Right lobe of liver (tissue), 4 donors: ENCODE data around the gene LIMS1.

ENCODE experiments used
- POLR2A ChIP-seq: fragments of 450-650 bp; IDR thresholded peaks from one replicate; pipeline ENCODE4 v1.6.1; 2017; ENCODE audit warnings: antibody characterized with exemption, mild to moderate bottlenecking
- TF ChIP-seq, protein P1 (sequence below), 4 donors: fragments of 200-600 bp in 3 of 4; fragments of 450-650 bp in 1 of 4; IDR thresholded peaks; one replicate each; pipeline versions ENCODE4 v1.5.1 to v1.8.0; 2016 to 2022; ENCODE audit warnings: antibody characterized with exemption in 4 of 4, mild to moderate bottlenecking in 2 of 4
- donor health status: DM: no; HTN: no; CAD: no.
- donor health status: DM: no; HTN: no; CAD: no.
- donor health status: DM: no; HTN: yes; CAD: no.

DNA sequence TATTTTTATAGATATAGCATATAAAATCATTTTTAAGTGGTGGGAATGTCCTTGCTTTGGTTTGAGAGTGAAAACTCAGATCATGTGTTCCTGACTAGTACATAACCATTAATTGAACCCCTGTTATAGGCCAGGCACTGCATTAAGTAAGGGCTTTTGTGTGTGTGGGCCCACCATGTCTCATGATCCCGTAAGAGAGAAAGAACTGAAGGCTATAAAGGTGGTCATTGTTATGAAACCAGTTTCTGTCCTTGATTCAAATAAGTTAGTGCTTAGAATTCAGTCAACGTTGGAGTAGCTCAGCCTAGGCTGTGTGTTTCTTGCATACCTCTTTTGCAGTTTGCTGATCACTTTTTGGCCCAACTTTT lies 91.5 kb downstream of the LIMS1 start:
- TF ChIP-seq, protein P1, sequence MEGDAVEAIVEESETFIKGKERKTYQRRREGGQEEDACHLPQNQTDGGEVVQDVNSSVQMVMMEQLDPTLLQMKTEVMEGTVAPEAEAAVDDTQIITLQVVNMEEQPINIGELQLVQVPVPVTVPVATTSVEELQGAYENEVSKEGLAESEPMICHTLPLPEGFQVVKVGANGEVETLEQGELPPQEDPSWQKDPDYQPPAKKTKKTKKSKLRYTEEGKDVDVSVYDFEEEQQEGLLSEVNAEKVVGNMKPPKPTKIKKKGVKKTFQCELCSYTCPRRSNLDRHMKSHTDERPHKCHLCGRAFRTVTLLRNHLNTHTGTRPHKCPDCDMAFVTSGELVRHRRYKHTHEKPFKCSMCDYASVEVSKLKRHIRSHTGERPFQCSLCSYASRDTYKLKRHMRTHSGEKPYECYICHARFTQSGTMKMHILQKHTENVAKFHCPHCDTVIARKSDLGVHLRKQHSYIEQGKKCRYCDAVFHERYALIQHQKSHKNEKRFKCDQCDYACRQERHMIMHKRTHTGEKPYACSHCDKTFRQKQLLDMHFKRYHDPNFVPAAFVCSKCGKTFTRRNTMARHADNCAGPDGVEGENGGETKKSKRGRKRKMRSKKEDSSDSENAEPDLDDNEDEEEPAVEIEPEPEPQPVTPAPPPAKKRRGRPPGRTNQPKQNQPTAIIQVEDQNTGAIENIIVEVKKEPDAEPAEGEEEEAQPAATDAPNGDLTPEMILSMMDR (IDR thresholded peaks at IDR 0.05): no peak
- no peak for TF ChIP-seq POLR2A
